Suprapubic skin (tissue), 3 donors: Measurements from ENCODE around the gene TMEM181.

Experiments
- CTCF ChIP-seq, 2 donors: fragments of 200-600 bp in 1 of 2; fragments of 450-650 bp in 1 of 2; sonication (generic) in 1 of 2; IDR thresholded peaks; one replicate each; pipeline ENCODE4 v1.5.1; 2016 to 2019; ENCODE audit warnings: antibody characterized with exemption in 2 of 2, mild to moderate bottlenecking in 1 of 2, moderate library complexity in 1 of 2
- POLR2A ChIP-seq, 2 donors: fragments of 450-650 bp; IDR thresholded peaks; one replicate each; pipeline ENCODE4 v1.6.1; 2017; ENCODE audit warnings: antibody characterized with exemption in 2 of 2, mild to moderate bottlenecking in 2 of 2, moderate library complexity in 2 of 2

GRCh38 chr6:158633127-158633526, 73.2 kb downstream of the TMEM181 start:
- no peak for TF ChIP-seq CTCF (IDR thresholded peaks at IDR 0.05)
- TF ChIP-seq POLR2A (IDR thresholded peaks at IDR 0.05), result no peak
